Activated T-helper 1 cell treated with Interleukin-2 at 50 U/mL for 16 hours (primary cell): ENCODE measurements around the gene COMP.
"Not testable (repeated sequence)": the region's sequence is repeated elsewhere in the genome, so short reads cannot be mapped to it uniquely, and the experiment has no call there.

Experiments
- DNase-seq: peaks from one replicate; pipeline ENCODE4 v3.0.0-alpha.2; 2020; ENCODE audit warnings: low read depth

The COMP gene

DNA sequence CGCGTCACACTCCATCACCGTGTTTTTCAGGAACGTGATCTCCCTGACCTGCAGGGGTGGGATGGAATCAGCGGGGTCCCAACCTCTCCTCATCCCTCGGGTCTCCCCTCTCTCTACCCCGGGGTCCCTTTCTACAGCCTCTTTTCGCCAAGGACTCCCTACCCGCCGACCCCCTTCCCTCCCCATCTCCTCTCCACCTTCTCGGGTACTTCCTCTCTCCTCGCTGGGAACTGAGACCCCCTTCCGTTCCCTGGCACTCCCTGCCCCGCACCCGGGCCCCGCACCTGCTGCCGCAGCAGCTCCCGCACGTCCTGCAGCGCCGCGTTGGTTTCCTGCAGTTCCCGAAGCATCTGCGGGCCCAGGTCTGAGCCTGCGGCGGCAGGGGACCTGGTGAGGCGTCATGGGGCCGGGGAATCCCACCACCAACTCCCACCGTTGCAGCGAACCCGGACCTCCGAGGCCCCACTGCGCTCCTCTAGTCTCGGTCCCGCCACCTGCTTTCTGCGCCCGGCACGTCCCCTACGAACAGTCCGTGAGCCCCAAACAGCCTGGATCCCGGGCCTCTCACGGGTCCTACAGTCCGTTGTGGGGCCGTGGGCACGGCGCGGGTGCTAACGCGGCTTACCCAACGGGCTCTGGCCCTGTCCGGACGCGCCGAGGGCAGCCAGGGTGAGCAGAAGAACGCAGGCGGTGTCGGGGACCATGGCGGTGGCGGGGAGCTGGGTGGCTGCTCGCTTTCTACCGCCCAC is at the start of gene COMP:
COMP (minus strand) TSS at position 740 of the 749 bp plus-strand sequence; CDS start at position 704, 36 bp downstream.
- DNase-seq = no peak

DNA sequence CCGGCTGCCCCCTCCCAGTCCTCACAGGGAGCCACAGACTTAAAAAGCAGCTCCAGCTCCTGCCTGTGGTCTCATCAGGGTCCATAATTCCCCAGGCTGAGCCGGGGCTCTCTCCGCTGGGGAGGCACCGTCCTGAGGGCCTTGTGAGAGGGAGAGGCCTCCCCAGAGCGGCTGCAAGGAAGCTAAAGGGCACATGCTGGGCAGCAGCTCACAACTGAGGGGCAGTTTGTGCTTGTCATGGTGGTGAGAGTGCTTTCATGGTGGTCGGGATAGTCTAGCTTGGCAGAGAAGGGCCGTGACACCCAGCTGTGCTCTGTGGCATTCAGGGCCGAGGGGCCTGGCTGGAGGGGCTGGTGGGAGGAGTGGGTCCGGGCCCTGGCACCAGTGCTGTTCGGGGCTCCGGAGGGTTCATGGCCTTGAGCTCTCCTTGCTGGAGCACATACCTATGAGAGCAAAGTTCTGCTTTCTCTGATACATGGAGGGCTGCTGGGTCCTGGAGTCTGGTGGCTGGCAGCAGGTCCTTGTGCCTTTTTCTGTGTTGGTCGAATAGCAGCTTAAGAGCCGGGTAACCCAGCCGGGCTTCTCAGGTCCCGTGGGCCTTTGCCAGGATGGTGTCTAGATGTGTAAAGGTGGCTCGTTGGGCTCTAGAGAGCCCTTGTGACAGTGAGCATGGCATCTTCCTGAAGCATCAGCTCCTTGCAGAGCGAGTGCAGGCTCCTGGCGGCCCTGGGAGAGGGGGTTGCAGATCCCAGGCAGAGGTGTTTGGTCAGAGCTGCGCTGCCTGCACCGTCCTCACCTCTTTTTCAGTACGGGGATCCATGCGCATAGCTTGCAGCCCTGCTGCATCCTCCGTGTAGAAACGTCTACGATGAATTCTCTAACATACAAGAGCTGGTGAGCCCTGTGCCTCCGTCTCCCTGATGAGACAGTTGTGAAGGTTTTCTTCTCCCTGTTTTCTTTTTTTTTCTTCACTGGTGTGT is 49.5 kb upstream of the COMP start:
- no peak for DNase-seq

DNA sequence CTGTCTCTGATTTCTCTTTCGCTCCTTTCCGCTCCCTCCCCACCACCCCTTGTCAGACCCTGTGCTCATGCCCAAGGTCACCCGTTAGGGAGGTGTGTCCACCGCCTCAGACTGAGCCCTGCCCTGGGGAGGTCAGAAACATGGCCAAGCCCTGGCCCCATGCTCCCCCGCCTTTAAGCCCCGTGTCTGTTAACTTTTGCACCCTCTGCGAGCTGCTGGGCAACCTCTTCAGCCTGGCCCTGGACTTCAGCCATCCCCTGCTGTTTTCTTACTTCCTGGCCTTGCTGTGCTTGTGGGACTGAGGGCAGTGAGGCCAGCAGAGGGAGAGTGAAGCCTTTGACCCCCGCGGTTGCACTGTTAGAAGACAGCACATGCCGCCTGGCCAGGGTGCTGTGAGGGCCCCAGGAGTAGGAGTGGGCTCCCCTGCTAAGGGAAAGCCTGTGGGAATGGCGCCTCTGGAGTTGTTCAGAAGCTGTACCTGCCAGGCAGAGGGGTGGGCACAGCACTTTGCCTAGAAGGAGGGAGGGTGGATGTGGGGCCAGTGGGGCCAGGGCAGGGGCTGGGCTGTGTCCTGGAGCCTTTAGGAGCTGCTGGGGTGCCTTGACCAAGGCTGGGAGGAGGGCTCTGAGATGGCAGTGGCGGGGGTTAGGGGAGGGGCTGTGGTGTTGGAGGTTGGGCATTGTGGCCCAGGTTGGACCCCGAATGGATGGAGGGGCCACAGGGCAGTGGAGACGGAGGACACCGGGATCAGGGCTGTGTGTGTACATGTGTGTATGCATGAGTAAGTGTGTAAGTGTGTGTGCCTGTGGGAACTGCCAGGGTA is 48.6 kb upstream of the COMP start:
- DNase-seq = no peak

DNA sequence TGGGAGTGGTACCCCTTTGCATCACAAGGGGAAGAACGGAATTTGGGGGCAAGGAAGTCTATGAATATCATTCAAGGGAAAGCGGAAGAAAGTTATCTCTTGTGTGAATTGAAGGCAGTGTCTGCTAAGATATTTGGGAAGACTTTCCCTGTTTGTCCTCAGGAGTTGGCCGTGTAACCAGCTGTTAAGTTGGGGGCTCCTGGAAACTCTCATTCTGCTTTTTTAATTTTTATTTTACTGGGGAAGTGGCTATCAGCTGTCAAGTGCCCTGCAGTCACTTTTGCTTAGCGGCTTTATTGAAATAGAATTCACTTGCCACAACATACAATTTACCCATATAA is 43.5 kb upstream of the COMP start:
- DNase-seq = no peak

DNA sequence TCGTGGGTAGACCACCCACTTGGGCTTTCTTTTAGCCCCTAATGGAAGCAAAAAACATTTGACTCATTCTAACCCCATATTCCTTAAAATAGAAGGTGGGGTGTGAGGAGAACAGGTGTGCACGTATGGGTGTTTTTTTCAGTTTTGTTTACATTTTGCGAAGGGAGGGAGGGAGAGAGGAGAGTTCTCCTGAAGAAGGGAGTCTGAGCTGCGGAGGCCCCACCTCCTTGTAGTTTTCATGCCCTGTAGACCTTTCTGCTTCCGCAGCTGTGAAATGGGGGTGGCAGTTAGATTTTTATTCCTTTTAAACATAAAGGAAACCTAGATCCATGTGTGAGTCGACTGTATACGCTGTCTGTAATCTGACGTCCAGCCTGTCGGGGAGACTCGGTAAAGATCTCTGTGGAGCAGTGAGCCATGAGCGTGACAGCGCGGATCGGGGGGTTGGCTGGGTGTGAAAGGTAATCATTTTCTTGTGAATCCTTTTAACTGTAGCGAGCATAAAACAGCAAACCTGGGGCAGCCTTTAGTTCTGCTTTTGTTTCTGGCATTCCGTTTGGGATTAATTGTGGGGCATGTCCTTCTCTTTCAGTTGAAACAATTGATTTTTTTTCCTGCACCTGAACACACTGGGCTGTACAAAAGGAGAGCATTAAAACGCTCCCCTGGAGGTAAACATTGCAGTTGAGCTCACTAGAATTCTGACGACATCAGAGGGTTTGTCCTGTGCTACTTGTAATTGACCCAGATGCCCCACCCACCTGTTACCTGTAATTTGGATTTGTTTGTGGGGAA is 42.9 kb upstream of the COMP start:
- DNase-seq = no peak

DNA sequence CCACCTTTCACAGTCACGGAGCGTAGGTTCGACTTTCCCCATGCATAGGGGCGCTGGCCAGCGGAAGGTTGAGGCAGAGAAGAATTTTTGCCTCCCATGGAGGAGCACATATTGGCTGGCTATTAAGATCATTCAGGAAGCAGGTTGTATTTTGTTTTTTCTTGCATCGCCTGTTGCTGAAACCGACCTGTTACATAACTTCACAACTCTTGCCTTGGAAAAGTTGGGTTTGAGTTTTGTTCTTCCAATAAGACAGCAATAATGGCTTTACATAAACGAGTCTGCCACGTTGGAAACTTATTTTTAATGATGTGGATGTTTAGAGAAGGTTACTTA is 42.0 kb upstream of the COMP start:
- DNase-seq = no peak

DNA sequence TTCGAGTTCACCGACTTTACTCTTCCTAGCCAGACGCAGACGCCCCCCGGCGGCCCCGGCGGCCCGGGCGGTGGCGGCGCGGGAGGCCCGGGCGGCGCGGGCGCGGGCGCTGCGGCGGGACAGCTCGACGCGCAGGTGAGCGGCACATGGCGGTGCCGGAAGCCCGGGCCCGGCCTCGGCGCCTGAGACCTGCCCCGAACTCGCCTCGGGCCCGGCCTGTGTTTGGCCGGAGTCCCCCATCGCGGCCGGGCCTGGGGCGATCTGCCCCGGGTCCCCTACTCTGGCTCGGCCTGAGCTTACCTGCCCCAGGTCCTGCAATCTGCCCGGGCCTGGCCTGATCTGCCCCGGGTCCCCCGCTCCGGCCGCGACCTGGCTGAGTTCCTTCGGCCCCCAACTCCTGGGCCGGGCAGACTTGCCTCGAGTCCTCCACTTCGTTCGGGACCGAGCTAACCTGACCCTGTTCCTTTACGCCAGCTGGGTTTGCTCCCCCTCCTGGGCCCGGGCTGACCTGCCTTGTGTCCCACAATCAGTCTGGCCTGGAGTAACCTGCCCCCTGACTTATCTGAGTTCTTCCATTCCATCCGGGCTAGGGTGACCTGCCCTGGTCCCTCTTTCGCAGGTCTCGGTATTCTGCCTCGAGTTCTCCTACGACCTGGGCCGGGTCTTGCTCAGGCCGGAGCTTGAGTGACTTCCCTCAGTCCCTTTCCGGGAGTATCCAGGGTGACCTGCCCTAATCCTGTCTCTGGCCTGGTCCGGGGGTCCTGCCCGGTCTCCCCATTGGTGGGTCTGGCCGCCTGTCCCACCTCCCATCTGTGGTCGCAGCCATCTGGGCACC is 41.4 kb upstream of the COMP start:
- DNase-seq = no peak

DNA sequence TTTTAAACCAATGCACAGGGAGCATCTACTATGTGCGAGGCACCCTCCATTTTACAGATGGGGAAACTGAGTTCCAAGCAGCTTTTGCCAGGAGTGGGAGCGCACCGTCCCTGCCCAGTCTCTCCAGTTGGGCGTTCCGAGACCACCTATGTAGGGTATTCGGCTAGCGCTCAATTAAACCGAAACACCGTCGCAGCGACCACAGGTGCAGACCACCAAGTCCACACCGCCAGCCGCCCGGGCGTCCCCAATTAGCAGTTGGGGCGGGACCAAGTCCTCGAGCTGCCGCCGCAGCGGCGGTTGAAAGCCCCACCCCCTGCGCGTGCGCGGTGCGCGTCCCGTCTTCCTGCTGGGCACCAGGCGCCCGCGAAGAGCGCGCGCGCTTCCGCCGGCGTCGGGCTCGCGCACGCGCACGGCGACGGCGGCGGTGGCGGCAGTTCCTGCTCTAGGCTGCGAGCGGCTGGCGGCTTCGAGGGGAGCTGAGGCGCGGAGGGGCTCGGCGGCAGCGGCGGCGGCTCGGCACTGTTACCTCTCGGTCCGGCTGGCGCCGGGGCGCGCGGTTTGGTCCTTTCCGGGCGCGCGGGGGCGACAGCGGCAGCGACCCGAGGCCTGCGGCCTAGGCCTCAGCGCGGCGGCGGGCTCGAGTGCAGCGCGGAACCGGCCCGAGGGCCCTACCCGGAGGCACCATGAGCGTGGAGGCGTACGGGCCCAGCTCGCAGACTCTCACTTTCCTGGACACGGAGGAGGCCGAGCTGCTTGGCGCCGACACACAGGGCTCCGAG is 40.6 kb upstream of the COMP start, which contains the start of gene UPF1:
UPF1 (plus strand) TSS at position 436 of the 782 bp plus-strand sequence; CDS start at position 687, 251 bp downstream.
- DNase-seq = peak; percentile 95

DNA sequence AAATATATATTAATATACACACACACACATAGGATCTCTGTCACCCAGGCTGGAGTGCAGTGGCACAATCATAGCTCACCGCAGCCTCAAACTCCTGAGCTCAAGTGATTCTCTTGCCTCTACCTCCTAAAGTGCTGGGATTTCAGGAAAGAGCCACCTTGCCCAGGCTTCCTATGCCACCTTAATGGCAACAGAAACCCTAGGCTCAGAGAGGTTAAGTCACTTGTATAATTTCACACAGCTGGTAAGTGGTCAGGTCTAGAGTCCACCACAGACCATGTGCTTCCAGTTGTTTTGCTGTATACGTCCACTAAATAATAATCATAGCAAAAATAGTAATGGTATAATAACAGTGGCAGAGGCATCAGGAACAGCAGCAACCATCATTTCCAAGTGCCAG is 39.4 kb upstream of the COMP start:
- no peak for DNase-seq

DNA sequence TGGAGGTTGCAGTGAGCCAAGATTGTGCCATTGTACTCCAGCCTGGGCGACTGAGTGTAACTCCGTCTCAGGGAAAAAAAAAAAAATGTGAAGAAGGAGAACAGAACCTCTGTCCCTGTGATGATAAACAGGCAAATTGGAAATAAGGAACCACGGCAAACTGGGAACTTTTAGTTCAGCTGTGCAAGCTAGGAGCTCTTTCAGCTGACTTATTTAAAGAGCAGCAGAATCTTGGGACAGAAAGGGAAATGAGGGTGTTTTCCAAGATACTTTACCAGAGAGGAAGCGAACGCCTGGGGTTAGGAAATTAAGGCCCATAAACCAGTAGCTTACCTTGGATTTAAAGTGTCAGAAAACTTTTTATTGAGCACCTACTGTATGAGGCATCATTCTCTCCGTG is 37.7 kb upstream of the COMP start:
- DNase-seq = no peak

DNA sequence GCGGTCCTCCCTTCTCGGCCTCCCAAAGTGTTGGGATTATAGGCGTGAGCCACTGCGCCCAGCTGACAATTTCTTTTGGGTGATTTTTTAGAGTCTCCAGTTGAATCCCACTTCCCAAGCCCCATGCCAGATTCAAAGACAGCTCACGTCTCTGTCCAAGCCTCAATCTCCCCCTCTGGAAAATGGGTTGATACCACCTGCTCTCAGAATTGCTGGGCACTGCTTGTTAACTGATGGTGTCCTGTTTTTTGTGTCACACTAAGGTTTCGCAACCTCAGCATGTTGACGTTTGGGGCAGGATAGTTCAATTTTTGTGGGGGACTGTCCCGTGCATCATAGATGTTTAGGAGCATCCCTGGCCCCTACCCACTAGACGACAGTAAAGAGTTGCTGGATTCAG is 26.5 kb upstream of the COMP start:
- no peak for DNase-seq

DNA sequence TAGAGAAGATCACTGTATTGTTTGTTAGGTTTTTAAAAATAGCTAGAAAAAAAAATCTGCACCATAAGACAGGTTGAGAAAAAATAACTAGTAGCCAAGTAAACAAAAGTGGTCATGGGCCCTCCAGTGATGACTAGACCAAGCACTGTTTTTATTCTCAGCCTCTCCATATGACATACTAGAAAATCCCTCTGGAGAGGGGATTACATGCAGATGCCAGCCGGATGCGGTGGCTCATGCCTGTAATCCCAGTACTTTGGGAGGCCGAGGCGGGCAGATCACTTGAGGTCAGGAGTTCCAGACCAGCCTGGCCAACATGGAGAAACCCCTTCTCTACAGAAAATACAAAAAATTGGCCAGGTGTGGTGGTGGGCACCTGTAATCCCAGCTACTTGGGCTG is 25.5 kb upstream of the COMP start:
- not testable (repeated sequence) for DNase-seq

DNA sequence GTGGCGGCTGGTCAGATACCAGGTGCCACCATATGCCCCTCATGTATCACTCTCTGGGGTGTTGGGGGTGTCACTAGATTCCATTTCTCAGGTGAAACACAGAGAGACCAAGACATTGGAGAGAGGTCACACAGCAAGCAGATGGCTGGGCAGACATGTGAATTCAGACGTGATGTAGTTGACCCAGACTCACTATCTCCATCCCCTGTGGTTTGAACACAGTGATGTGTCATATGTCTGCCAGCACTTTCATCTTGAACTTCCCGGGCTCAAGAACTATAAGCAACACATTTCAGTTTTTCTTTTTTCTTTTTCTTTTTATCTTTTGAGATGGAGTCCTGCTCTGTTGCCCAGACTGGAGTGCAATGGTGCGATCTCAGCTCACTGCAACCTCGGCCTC is 24.6 kb upstream of the COMP start:
- no peak for DNase-seq

DNA sequence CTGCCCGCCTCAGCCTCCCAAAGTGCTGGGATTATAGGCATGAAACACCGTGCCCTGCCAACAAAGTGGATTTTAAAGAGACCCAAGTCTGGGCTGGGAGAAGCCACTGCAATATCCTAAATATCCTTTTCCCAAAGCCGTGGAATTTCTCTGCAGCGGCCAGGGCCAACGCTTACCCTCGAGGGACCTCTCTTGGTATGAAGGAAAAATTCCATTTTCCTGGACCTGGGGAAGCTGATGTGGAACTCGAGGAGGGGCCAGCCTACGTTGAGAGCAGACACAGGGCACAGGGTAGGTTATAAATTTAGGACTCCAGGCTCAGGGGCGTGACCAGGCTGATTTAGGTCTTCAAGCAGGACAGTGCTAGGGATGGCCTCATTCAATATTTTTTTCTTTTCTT is 23.0 kb upstream of the COMP start:
- DNase-seq = no peak

DNA sequence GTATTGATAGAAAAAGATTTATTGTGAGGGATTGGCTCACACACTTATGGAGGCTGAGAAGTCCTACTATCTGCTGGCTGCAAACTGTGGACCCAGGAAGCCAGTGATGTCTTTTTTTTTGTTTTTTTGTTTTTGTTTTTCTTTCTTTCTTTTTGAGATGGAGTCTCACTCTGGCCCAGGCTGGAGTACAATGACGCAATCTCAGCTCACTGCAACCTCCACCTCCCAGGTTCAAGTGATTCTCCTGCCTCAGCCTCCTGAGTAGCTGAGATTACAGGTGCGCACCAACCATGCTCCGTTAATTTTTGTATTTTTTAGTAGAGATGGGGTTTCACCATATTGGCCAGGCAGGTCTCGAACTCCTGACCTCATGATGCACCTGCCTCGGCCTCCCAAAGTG is 20.5 kb upstream of the COMP start:
- DNase-seq = not testable (repeated sequence)

DNA sequence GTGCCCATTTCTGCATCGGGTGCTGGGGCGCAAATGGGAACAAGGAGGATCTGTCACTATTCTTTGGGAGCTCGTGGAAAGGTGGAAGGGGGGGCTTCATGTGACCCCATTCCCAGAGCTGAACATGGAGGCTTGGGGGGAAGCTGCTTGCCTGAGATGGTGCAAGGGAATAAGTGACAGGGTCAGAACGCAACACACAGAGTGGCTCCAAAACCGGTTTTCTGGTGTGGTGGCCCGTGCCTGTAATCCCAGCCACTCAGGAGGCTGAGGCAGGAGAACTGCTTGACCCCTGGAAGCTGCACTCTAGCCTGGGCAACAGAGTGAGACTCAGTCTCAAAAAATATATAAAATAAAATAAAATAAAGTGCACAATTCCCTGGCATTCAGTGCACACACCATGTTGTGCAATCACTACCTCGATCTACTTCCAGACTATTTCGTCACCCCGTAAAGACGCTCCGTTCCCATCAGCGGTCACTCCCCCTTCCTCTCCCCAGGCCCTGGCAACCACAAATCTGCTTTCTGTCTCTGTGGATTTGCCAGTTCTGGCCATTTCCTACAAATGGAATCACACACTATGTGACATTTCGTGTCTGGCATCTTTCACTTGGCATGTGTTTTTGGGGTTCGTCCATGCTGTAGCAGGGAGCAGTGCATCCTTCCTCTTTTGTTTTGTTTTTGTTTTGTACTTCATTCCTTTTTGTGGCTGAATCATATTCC is 18.2 kb upstream of the COMP start:
- DNase-seq = no peak

DNA sequence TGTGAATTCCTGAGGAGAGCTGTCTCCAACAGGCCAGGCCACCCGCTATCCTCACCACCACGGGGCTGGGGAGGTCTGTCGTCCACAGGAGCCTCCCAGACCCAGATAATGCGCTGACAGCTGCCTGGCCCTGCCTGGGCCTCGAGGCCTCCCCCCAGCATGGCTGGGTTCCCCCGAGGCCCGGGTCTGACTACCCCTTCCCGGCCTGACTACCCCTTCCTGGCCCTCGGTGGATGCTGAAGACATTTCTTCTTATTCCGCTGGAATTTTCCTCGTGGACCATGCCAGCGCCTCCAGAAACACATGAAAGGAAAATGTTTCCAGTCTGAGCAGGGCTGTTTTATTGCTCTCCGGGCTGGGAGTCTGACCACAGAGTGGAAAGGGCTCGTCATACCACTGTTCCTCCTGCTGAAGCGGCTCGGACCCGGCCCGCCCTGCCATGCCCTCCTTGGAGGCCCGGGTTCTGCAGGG is 16.8 kb upstream of the COMP start:
- DNase-seq = no peak

DNA sequence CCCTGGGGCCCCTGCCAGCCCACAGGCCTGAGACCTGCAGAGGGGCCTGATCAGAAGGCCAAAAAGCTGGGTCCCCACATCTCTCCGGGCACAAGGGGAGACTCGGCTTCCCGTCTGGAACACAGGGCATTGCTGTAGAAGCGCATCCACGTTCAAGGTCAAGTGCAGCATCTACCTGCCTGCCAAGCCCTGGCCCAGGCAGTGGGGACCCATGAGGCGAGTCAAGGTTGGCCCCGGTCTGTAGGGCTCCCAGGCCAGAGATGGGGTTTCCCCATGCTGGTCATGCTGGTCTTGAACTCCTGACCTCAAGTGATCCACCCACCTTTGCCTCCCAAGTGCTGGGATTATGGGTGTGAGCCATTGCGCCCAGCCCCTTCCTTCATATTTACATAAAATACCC is 13.5 kb upstream of the COMP start:
- DNase-seq = no peak

DNA sequence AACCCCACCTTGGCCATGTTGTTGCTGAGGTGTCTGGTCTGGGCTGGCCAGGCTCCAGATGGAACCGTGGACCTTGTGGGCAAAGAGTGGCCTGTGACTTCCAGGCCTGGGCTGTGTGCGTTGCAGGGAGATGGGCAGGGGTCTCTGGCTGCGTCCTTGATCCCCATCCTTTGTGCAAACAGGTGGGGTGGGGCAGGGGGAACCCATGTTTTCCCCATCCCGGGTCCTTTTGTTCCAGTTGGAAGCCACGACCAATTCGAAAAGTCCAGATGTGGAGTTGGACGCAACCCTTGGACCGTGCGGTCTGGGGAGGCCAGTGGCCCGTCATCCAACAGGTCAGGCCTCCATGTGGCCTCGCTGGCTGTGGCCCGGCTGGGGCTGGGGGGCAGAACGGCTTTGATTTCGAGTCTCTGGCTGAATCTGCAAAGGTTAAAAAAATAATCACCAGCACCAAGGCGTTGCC is 13.1 kb upstream of the COMP start:
- no peak for DNase-seq
